SK-N-SH treated with all-trans-retinoic acid at 6 μM for 48 hours (cell line): ENCODE data around the gene CDC6.

ENCODE experiments used
- ATAC-seq: fragments of 200-7000 bp; cut with Tn5 transposase; 3 replicates; pipeline ENCODE4 v1.9.1; 2020; ENCODE audit warnings: mild to moderate bottlenecking, moderate library complexity
- ARNTL ChIP-seq: fragments of 450-650 bp; formaldehyde crosslinking; IDR thresholded peaks from 2 replicates; pipeline ENCODE4 v1.5.0; 2020; ENCODE audit warnings: low read depth, mild to moderate bottlenecking, moderate library complexity, borderline replicate concordance
- CSDC2 ChIP-seq: fragments of 250-450 bp; sonication (Bioruptor Pico); IDR thresholded peaks from 2 replicates; pipeline ENCODE4 v1.5.0; 2020; ENCODE audit warnings: mild to moderate bottlenecking, moderate library complexity
- ESRRG ChIP-seq: fragments of 250-450 bp; sonication (Bioruptor Pico); IDR thresholded peaks from 2 replicates; pipeline ENCODE4 v1.6.1; 2021; ENCODE audit warnings: mild to moderate bottlenecking
- GLIS3 ChIP-seq: fragments of 250-450 bp; sonication (Bioruptor Pico); IDR thresholded peaks from 2 replicates; pipeline ENCODE4 v1.5.0; 2020; ENCODE audit warnings: mild to moderate bottlenecking, moderate library complexity
- ISL1 ChIP-seq: fragments of 250-450 bp; sonication (Bioruptor Pico); IDR thresholded peaks from 2 replicates; pipeline ENCODE4 v2.1.2; 2022; ENCODE audit warnings: mild to moderate bottlenecking, moderate library complexity
- PATZ1 ChIP-seq: fragments of 250-450 bp; sonication (Bioruptor Pico); IDR thresholded peaks from 2 replicates; pipeline ENCODE4 v1.8.0; 2020; ENCODE audit warnings: mild to moderate bottlenecking, moderate library complexity, borderline replicate concordance
- RARB ChIP-seq: fragments of 250-450 bp; sonication (Bioruptor Pico); IDR thresholded peaks from 2 replicates; pipeline ENCODE4 v1.8.0; 2021; ENCODE audit warnings: mild to moderate bottlenecking, moderate library complexity
- SNAI2 ChIP-seq: fragments of 250-450 bp; sonication (Bioruptor Pico); IDR thresholded peaks from 2 replicates; pipeline ENCODE4 v1.5.0; 2020; ENCODE audit warnings: mild to moderate bottlenecking, moderate library complexity
- TCF4 ChIP-seq: fragments of 250-450 bp; sonication (Bioruptor Pico); IDR thresholded peaks from 2 replicates; pipeline ENCODE4 v1.8.0; 2021; ENCODE audit warnings: mild to moderate bottlenecking, moderate library complexity, borderline replicate concordance
- TOX ChIP-seq: fragments of 250-450 bp; sonication (Bioruptor Pico); IDR thresholded peaks from 2 replicates; pipeline ENCODE4 v1.8.0; 2021; ENCODE audit warnings: mild to moderate bottlenecking, moderate library complexity, borderline replicate concordance
- TSHZ2 ChIP-seq: fragments of 250-450 bp; sonication (Bioruptor Pico); IDR thresholded peaks from 2 replicates; pipeline ENCODE4 v1.5.0; 2020; ENCODE audit warnings: mild to moderate bottlenecking, moderate library complexity
- ZC3H10 ChIP-seq: fragments of 250-450 bp; sonication (Bioruptor Pico); IDR thresholded peaks from 2 replicates; pipeline ENCODE4 v1.5.1; 2021; ENCODE audit warnings: mild to moderate bottlenecking, moderate library complexity
- ZFP30 ChIP-seq: fragments of 450-650 bp; formaldehyde crosslinking; IDR thresholded peaks from 2 replicates; pipeline ENCODE4 v1.5.0; 2022; ENCODE audit warnings: mild to moderate bottlenecking, moderate library complexity
- TF ChIP-seq, protein P1 (sequence below): fragments of 250-450 bp; sonication (Bioruptor Pico); IDR thresholded peaks from 2 replicates; pipeline ENCODE4 v1.5.1; 2021; ENCODE audit warnings: mild to moderate bottlenecking, moderate library complexity
- TF ChIP-seq, protein P2 (sequence below): fragments of 250-450 bp; sonication (Bioruptor Pico); IDR thresholded peaks from 2 replicates; pipeline ENCODE4 v1.5.1; 2020; ENCODE audit warnings: low read depth, mild to moderate bottlenecking, moderate library complexity
- TF ChIP-seq, protein P3 (sequence below): fragments of 250-450 bp; sonication (Bioruptor Pico); IDR thresholded peaks from 2 replicates; pipeline ENCODE4 v1.8.0; 2021; ENCODE audit warnings: low read depth, mild to moderate bottlenecking, moderate library complexity, borderline replicate concordance

CDC6 gene

GRCh38 chr17:40317345-40317873 lies 29.7 kb downstream of the CDC6 start:
- TF ChIP-seq GLIS3 (CRISPR knock-in tag) (no peak), ZC3H10 (no peak), CSDC2 (CRISPR knock-in tag) (no peak), ESRRG (CRISPR knock-in tag) (no peak), TCF4 (CRISPR knock-in tag) (no peak), PATZ1 (CRISPR knock-in tag) (no peak)
- TF ChIP-seq, protein P1, sequence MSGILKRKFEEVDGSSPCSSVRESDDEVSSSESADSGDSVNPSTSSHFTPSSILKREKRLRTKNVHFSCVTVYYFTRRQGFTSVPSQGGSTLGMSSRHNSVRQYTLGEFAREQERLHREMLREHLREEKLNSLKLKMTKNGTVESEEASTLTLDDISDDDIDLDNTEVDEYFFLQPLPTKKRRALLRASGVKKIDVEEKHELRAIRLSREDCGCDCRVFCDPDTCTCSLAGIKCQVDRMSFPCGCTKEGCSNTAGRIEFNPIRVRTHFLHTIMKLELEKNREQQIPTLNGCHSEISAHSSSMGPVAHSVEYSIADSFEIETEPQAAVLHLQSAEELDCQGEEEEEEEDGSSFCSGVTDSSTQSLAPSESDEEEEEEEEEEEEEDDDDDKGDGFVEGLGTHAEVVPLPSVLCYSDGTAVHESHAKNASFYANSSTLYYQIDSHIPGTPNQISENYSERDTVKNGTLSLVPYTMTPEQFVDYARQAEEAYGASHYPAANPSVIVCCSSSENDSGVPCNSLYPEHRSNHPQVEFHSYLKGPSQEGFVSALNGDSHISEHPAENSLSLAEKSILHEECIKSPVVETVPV (CRISPR knock-in tag): no peak
- TF ChIP-seq, protein P2, sequence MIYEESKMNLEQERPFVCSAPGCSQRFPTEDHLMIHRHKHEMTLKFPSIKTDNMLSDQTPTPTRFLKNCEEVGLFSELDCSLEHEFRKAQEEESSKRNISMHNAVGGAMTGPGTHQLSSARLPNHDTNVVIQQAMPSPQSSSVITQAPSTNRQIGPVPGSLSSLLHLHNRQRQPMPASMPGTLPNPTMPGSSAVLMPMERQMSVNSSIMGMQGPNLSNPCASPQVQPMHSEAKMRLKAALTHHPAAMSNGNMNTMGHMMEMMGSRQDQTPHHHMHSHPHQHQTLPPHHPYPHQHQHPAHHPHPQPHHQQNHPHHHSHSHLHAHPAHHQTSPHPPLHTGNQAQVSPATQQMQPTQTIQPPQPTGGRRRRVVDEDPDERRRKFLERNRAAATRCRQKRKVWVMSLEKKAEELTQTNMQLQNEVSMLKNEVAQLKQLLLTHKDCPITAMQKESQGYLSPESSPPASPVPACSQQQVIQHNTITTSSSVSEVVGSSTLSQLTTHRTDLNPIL: 0 out of 2 replicates have a peak, but pooled peaks have one; percentile 24
- peak; percentile 54 for ATAC-seq

DNA sequence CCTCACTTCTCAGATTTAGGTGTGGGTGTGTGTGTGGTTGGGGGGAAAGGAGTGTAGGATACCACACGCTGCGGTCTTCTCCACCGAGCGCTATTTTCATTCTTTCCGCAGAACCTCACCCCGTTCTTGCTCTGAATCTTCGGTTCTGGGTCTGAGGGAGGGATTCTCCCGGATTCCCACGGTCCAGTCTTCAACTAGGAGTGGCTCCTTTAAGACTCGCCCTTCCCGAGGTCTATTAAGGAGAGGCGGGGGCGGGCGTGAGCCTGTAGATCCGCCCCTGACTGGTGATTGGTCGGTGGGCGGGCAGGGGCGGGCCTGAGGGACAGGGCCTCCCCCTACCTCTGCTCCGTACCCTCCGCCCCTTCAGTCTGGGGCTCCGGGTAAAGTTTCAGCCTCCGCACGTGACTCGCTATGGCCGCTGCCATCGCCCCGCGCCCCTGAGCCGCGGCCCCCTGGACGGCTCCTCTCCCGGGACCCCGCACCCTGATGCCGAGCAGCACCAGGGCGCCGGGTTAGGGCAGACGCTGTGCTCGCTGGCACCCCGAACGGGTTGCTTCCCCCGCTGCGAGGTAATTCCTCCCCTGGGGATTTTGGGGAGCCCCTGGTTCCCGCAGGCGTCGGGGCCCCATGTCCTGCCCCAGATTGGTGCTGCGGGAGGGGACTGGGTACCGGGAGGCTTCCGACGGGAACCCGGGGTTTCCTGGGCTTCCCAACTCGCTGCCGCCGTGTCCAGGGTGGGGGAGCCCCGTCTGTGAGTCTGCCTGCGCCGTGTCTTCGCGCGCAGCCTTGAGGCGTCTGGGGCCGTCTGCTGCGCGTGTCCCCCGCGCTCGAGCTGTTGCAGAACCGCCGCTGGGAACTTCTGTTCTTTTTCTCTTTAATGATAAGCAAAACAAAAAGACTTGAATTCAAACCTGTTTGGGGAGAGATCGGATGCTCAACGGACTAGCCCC lies 30.5 kb downstream of the CDC6 start:
- TF ChIP-seq, protein P3, sequence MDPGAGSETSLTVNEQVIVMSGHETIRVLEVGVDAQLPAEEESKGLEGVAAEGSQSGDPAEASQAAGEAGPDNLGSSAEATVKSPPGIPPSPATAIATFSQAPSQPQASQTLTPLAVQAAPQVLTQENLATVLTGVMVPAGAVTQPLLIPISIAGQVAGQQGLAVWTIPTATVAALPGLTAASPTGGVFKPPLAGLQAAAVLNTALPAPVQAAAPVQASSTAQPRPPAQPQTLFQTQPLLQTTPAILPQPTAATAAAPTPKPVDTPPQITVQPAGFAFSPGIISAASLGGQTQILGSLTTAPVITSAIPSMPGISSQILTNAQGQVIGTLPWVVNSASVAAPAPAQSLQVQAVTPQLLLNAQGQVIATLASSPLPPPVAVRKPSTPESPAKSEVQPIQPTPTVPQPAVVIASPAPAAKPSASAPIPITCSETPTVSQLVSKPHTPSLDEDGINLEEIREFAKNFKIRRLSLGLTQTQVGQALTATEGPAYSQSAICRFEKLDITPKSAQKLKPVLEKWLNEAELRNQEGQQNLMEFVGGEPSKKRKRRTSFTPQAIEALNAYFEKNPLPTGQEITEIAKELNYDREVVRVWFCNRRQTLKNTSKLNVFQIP (CRISPR knock-in tag): no peak
- no peak for TF ChIP-seq TOX
- no peak for TF ChIP-seq TSHZ2 (CRISPR knock-in tag)
- no peak for TF ChIP-seq ARNTL
- no peak for TF ChIP-seq ZFP30 (CRISPR knock-in tag)
- no peak for TF ChIP-seq RARB (CRISPR knock-in tag)
- no peak for TF ChIP-seq SNAI2 (CRISPR knock-in tag)
- TF ChIP-seq CSDC2 (CRISPR knock-in tag): no peak
- TF ChIP-seq GLIS3 (CRISPR knock-in tag): no peak
- no peak for TF ChIP-seq ISL1 (CRISPR knock-in tag)
- TF ChIP-seq, protein P1 (CRISPR knock-in tag): no peak
- TF ChIP-seq, protein P2: no peak
- TF ChIP-seq ZC3H10: no peak
- peak; percentile 84 for ATAC-seq
